Inflammatory macrophage treated with lipopolysaccharide for 1 hour (primary cell): ENCODE measurements around the gene UBQLN1.
A peak's percentile ranks its signal among the peaks of the same experiment; 100 is the strongest.

ENCODE experiments used
- DNase-seq, 2 donors: peaks; one replicate each; pipeline ENCODE4 v3.0.0-alpha.2; 2020 to 2022

The UBQLN1 gene

GRCh38 chr9:83688921-83689320 lies 18.8 kb downstream of the UBQLN1 start:
- no peak for DNase-seq

GRCh38 chr9:83681490-83681889 lies 26.3 kb downstream of the UBQLN1 start:
- DNase-seq, result no peak

- no peak for DNase-seq
Measured at GRCh38 chr9:83680233-83680632, 27.5 kb downstream of the UBQLN1 start.

GRCh38 chr9:83677596-83677995 lies 30.2 kb downstream of the UBQLN1 start:
- no peak for DNase-seq

GRCh38 chr9:83675466-83675865 lies 32.3 kb downstream of the UBQLN1 start:
- DNase-seq, result no peak

GRCh38 chr9:83671451-83671850 lies 36.3 kb downstream of the UBQLN1 start:
- DNase-seq, result no peak

- DNase-seq, result no peak
Measured at GRCh38 chr9:83670381-83670780, 37.4 kb downstream of the UBQLN1 start.

GRCh38 chr9:83669067-83669466 lies 38.7 kb downstream of the UBQLN1 start:
- DNase-seq, result no peak

- peak; percentile 39 to 63 for DNase-seq
Measured at GRCh38 chr9:83665580-83666200, 42.1 kb downstream of the UBQLN1 start.

GRCh38 chr9:83662933-83663332 lies 44.8 kb downstream of the UBQLN1 start:
- DNase-seq, result no peak

GRCh38 chr9:83656952-83657351 lies 50.8 kb downstream of the UBQLN1 start:
- no peak for DNase-seq

- no peak for DNase-seq
Measured at GRCh38 chr9:83656032-83656680, 51.6 kb downstream of the UBQLN1 start.

- no peak for DNase-seq
Measured at GRCh38 chr9:83655433-83655832, 52.3 kb downstream of the UBQLN1 start.

- no peak for DNase-seq
Measured at GRCh38 chr9:83652433-83652832, 55.3 kb downstream of the UBQLN1 start.

GRCh38 chr9:83651558-83651957 lies 56.2 kb downstream of the UBQLN1 start:
- no peak for DNase-seq

- DNase-seq, result no peak
Measured at GRCh38 chr9:83649515-83649914, 58.2 kb downstream of the UBQLN1 start.

GRCh38 chr9:83649080-83649479 lies 58.7 kb downstream of the UBQLN1 start:
- DNase-seq, result peak in 1 of 2 donors; percentile 70

GRCh38 chr9:83646500-83647239 lies 61.1 kb downstream of the UBQLN1 start:
- no peak for DNase-seq

GRCh38 chr9:83642793-83643192 lies 65.0 kb downstream of the UBQLN1 start:
- no peak for DNase-seq

GRCh38 chr9:83639266-83639665 lies 68.5 kb downstream of the UBQLN1 start:
- DNase-seq, result no peak

- DNase-seq, result no peak
Measured at GRCh38 chr9:83637389-83637788, 70.4 kb downstream of the UBQLN1 start.

GRCh38 chr9:83636813-83637212 lies 70.9 kb downstream of the UBQLN1 start:
- DNase-seq, result no peak

GRCh38 chr9:83633676-83634075 lies 74.1 kb downstream of the UBQLN1 start:
- no peak for DNase-seq

- no peak for DNase-seq
Measured at GRCh38 chr9:83633255-83633654, 74.5 kb downstream of the UBQLN1 start.
